Measurements from ENCODE around the gene ZNF221. TPM values are rescaled to one million over a fixed set of nuclear protein-coding genes. Genes with fewer than 3 reads are reported as not detected.
A peak's percentile ranks its signal among the peaks of the same experiment; 100 is the strongest.
"Not testable (repeated sequence)": the region's sequence is repeated elsewhere in the genome, so short reads cannot be mapped to it uniquely, and the experiment has no call there.

Gene ZNF221
- 8.8 TPM for total RNA-seq

GRCh38 chr19:43950834-43951645, at the start of gene ZNF221:
TSS of gene ZNF221 (plus strand) at chr19:43951228. CDS start at chr19:43962727, 11,499 bp downstream.
- peak; percentile 97 for DNase-seq

- peak; percentile 91 for DNase-seq
Observed at GRCh38 chr19:43901395-43902390, 49.3 kb upstream of the ZNF221 start.

GRCh38 chr19:43902399-43902798, 48.6 kb upstream of the ZNF221 start:
- DNase-seq: no peak

- DNase-seq: no peak
Observed at GRCh38 chr19:43905897-43906296, 45.1 kb upstream of the ZNF221 start.

GRCh38 chr19:43906774-43907173, 44.3 kb upstream of the ZNF221 start:
- no peak for DNase-seq

GRCh38 chr19:43908659-43909058, 42.4 kb upstream of the ZNF221 start:
- no peak for DNase-seq

- no peak for DNase-seq
Observed at GRCh38 chr19:43910884-43911283, 40.1 kb upstream of the ZNF221 start.

- no peak for DNase-seq
Observed at GRCh38 chr19:43913383-43913782, 37.6 kb upstream of the ZNF221 start.

GRCh38 chr19:43914051-43914450, 37.0 kb upstream of the ZNF221 start:
- DNase-seq: no peak

- no peak for DNase-seq
Observed at GRCh38 chr19:43923875-43924274, 27.2 kb upstream of the ZNF221 start.

- DNase-seq: no peak
Observed at GRCh38 chr19:43928820-43929219, 22.2 kb upstream of the ZNF221 start.

- peak; percentile 35 for DNase-seq
Observed at GRCh38 chr19:43934055-43934984, 16.7 kb upstream of the ZNF221 start.

GRCh38 chr19:43934985-43935708, 15.9 kb upstream of the ZNF221 start, which contains the start of gene ZNF45:
TSS of gene ZNF45 (minus strand) at chr19:43935282. CDS start at chr19:43922185, 13,097 bp downstream.
- peak; percentile 97 for DNase-seq

GRCh38 chr19:43936188-43936587, 14.8 kb upstream of the ZNF221 start:
- DNase-seq: no peak

GRCh38 chr19:43939557-43940260, 11.3 kb upstream of the ZNF221 start:
- no peak for DNase-seq

GRCh38 chr19:43940719-43941118, 10.3 kb upstream of the ZNF221 start:
- DNase-seq: no peak

- DNase-seq: no peak
Observed at GRCh38 chr19:43941209-43941608, 9.8 kb upstream of the ZNF221 start.

- DNase-seq: not testable (repeated sequence)
Observed at GRCh38 chr19:43947412-43947811, 3.6 kb upstream of the ZNF221 start.

GRCh38 chr19:43949803-43950202, 1.2 kb upstream of the ZNF221 start:
- DNase-seq: not testable (repeated sequence)

GRCh38 chr19:43956827-43957226, 5.8 kb downstream of the ZNF221 start:
- DNase-seq: no peak
